ENCODE results near the gene ZNF44. TPM values are rescaled to one million over a fixed set of nuclear protein-coding genes. Genes with fewer than 3 reads are reported as not detected.

The ZNF44 gene
- total and polyA plus RNA-seq, 2 experiments from 2014 or later = 4.1 to 4.3 TPM

DNA sequence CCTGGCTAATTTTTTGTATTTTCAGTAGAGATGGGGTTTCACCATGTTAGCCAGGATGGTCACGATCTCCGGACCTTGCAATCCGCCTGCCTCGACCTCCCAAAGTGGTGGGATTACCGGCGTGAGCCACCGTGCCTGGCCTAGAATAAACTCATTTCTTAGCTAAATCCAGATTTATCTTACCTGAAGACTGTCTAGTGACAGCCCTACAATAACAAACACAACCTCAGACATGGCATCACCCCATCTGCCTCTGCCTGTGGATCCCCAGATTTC lies 5.0 kb downstream of the ZNF44 start (continued):
- TF ChIP-seq, protein P1, sequence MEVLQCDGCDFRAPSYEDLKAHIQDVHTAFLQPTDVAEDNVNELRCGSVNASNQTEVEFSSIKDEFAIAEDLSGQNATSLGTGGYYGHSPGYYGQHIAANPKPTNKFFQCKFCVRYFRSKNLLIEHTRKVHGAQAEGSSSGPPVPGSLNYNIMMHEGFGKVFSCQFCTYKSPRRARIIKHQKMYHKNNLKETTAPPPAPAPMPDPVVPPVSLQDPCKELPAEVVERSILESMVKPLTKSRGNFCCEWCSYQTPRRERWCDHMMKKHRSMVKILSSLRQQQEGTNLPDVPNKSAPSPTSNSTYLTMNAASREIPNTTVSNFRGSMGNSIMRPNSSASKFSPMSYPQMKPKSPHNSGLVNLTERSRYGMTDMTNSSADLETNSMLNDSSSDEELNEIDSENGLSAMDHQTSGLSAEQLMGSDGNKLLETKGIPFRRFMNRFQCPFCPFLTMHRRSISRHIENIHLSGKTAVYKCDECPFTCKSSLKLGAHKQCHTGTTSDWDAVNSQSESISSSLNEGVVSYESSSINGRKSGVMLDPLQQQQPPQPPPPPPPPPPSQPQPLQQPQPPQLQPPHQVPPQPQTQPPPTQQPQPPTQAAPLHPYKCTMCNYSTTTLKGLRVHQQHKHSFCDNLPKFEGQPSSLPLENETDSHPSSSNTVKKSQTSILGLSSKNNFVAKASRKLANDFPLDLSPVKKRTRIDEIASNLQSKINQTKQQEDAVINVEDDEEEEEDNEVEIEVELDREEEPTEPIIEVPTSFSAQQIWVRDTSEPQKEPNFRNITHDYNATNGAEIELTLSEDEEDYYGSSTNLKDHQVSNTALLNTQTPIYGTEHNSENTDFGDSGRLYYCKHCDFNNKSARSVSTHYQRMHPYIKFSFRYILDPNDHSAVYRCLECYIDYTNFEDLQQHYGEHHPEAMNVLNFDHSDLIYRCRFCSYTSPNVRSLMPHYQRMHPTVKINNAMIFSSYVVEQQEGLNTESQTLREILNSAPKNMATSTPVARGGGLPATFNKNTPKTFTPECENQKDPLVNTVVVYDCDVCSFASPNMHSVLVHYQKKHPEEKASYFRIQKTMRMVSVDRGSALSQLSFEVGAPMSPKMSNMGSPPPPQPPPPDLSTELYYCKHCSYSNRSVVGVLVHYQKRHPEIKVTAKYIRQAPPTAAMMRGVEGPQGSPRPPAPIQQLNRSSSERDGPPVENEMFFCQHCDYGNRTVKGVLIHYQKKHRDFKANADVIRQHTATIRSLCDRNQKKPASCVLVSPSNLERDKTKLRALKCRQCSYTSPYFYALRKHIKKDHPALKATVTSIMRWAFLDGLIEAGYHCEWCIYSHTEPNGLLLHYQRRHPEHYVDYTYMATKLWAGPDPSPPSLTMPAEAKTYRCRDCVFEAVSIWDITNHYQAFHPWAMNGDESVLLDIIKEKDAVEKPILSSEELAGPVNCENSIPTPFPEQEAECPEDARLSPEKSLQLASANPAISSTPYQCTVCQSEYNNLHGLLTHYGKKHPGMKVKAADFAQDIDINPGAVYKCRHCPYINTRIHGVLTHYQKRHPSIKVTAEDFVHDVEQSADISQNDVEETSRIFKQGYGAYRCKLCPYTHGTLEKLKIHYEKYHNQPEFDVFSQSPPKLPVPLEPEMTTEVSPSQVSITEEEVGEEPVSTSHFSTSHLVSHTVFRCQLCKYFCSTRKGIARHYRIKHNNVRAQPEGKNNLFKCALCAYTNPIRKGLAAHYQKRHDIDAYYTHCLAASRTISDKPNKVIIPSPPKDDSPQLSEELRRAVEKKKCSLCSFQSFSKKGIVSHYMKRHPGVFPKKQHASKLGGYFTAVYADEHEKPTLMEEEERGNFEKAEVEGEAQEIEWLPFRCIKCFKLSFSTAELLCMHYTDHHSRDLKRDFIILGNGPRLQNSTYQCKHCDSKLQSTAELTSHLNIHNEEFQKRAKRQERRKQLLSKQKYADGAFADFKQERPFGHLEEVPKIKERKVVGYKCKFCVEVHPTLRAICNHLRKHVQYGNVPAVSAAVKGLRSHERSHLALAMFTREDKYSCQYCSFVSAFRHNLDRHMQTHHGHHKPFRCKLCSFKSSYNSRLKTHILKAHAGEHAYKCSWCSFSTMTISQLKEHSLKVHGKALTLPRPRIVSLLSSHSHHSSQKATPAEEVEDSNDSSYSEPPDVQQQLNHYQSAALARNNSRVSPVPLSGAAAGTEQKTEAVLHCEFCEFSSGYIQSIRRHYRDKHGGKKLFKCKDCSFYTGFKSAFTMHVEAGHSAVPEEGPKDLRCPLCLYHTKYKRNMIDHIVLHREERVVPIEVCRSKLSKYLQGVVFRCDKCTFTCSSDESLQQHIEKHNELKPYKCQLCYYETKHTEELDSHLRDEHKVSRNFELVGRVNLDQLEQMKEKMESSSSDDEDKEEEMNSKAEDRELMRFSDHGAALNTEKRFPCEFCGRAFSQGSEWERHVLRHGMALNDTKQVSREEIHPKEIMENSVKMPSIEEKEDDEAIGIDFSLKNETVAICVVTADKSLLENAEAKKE (CRISPR knock-in tag; IDR thresholded peaks at IDR 0.05) = no peak
- TF ChIP-seq JUNB (IDR thresholded peaks at IDR 0.05; ENCODE audit: unreplicated experiment) = no peak
- TF ChIP-seq, protein P2, sequence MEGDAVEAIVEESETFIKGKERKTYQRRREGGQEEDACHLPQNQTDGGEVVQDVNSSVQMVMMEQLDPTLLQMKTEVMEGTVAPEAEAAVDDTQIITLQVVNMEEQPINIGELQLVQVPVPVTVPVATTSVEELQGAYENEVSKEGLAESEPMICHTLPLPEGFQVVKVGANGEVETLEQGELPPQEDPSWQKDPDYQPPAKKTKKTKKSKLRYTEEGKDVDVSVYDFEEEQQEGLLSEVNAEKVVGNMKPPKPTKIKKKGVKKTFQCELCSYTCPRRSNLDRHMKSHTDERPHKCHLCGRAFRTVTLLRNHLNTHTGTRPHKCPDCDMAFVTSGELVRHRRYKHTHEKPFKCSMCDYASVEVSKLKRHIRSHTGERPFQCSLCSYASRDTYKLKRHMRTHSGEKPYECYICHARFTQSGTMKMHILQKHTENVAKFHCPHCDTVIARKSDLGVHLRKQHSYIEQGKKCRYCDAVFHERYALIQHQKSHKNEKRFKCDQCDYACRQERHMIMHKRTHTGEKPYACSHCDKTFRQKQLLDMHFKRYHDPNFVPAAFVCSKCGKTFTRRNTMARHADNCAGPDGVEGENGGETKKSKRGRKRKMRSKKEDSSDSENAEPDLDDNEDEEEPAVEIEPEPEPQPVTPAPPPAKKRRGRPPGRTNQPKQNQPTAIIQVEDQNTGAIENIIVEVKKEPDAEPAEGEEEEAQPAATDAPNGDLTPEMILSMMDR (conservative IDR thresholded peaks at IDR 0.05; ENCODE audit: low read depth in 2 of 2) = no peak

DNA sequence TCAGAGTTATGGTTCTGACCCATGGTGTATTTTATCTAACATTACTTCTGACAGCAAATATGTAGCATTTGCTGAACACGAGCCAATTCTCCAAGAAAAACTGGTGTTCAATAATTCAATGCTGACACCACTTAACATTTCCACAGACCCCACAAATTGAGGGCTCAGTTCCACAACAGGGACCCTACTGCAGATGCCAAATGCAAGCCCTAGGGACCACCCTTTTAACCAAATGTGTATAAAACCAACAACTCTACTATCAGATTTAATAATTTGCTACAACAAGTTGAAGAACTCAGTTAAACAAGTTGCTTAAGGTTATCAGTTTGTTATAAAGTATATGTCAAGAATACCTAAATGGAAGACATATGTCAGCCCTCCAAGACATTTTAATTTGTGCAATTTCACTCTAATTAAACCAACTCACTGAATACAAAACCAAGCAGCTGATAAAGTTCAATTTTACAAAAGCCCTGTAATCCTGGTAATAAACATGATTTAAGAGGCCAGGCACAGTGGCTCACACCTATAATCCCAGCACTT lies 6.7 kb downstream of the ZNF44 start:
- Mint-ChIP-seq H3K4me1 (no peaks in the 10 kb centered on the region), H3K36me3 (ENCODE audit: low read depth) (peaks cover 31% of the 10 kb centered on the region), H3K27ac (no peak overlapping the region), H3K27me3 (ENCODE audit: insufficient read depth, low read depth, poor library complexity) (peaks cover 7% of the 10 kb centered on the region), H3K9me3 (peaks cover 90% of the 10 kb centered on the region), H3K4me3 (no peak overlapping the region)
- no peaks in the 10 kb centered on the region for H3K36me3 ChIP-seq (ENCODE audit: insufficient read depth)
- no peak overlapping the region for H2AFZ ChIP-seq
- no peak overlapping the region for H3K4me3 ChIP-seq
- no peaks in the 10 kb centered on the region for H3K9me2 ChIP-seq (ENCODE audit: insufficient read depth)
- no peaks in the 10 kb centered on the region for H4K20me1 ChIP-seq (replicated peaks; ENCODE audit: insufficient read depth)
- H3K79me2 ChIP-seq (replicated peaks; ENCODE audit: insufficient read depth) = peaks cover 60% of the 10 kb centered on the region
- ATAC-seq (no peak), DNase-seq (ENCODE audit: low spot score) (no peak)
- H3K27ac ChIP-seq (ENCODE audit: low read depth) = no peak overlapping the region
- no peaks in the 10 kb centered on the region for H3F3A ChIP-seq (replicated peaks; ENCODE audit: low read depth)
- no peaks in the 10 kb centered on the region for H3K4me1 ChIP-seq (ENCODE audit: insufficient read depth)
- no peak overlapping the region for H3K4me2 ChIP-seq
- no peaks in the 10 kb centered on the region for H3K27me3 ChIP-seq (ENCODE audit: insufficient read depth)
- no peak for TF ChIP-seq EZH2 (IDR thresholded peaks at IDR 0.05; ENCODE audit: low read depth, unreplicated experiment)
- TF ChIP-seq, protein P1 (CRISPR knock-in tag; IDR thresholded peaks at IDR 0.05) = no peak
- no peak for TF ChIP-seq ZNF331 (CRISPR knock-in tag; IDR thresholded peaks at IDR 0.05; ENCODE audit: low read depth)
- no peak for TF ChIP-seq ZNF114 (CRISPR knock-in tag; IDR thresholded peaks at IDR 0.05)

Measured in GM23338 (cell line).